Measurements from ENCODE around the gene TOX2. TPM values are rescaled to one million over a fixed set of nuclear protein-coding genes. Genes with fewer than 3 reads are reported as not detected.

TOX2 gene
- total RNA-seq, 1 donor from 2014 or later = 0.16 TPM

- Histone ChIP-seq H3K4me1 (ENCODE audit: insufficient read depth, low read length) (peaks cover 26% of the 10 kb centered on the region), H3K9me3 (ENCODE audit: insufficient read depth, low read depth, low read length) (no peaks in the 10 kb centered on the region), H3K79me2 (ENCODE audit: insufficient read depth, low read length) (no peaks in the 10 kb centered on the region), H3K36me3 (ENCODE audit: insufficient read depth, low read length) (no peaks in the 10 kb centered on the region), H4K20me1 (ENCODE audit: insufficient read depth, low read length) (peaks cover 4% of the 10 kb centered on the region), H3K27me3 (ENCODE audit: insufficient read depth, low read length) (no peaks in the 10 kb centered on the region), H3K4me3 (ENCODE audit: insufficient read depth, low read depth, low read length) (no peak overlapping the region), H2AFZ (ENCODE audit: low read depth, low read length) (no peak overlapping the region), H3K4me2 (ENCODE audit: low read length) (no peak overlapping the region), H3K27ac (ENCODE audit: low read depth, low read length) (no peak overlapping the region), H3K9ac (ENCODE audit: low read length) (no peak overlapping the region)
- DNase-seq (ENCODE audit: low read depth) (no peak), FAIRE-seq (no peak)
- H3K36me3 Mint-ChIP-seq (ENCODE audit: low read depth, unreplicated experiment) = no peaks in the 10 kb centered on the region
- peaks cover 53% of the 10 kb centered on the region for H3K27me3 Mint-ChIP-seq (ENCODE audit: low read depth, unreplicated experiment)
- TF ChIP-seq EZH2 (IDR thresholded peaks at IDR 0.05; ENCODE audit: insufficient read depth, low read length) = no peak
- H3K27ac Mint-ChIP-seq (ENCODE audit: unreplicated experiment) = peak overlapping the region; percentile 30
- H3K9me3 Mint-ChIP-seq (ENCODE audit: unreplicated experiment) = no peaks in the 10 kb centered on the region
- no peak overlapping the region for H3K4me3 Mint-ChIP-seq (ENCODE audit: unreplicated experiment)
- peaks cover 17% of the 10 kb centered on the region for H3K4me1 Mint-ChIP-seq (ENCODE audit: low read depth, unreplicated experiment)
Observed at GRCh38 chr20:43945391-43946205, 30.9 kb downstream of the TOX2 start.

GRCh38 chr20:43946206-43946491 lies 31.5 kb downstream of the TOX2 start:
- H3K27me3 ChIP-seq (ENCODE audit: insufficient read depth, low read length) = no peaks in the 10 kb centered on the region
- no peaks in the 10 kb centered on the region for H3K9me3 Mint-ChIP-seq (ENCODE audit: unreplicated experiment)
- no peaks in the 10 kb centered on the region for H3K9me3 ChIP-seq (ENCODE audit: insufficient read depth, low read depth, low read length)
- H3K4me1 Mint-ChIP-seq (ENCODE audit: low read depth, unreplicated experiment) = peaks cover 17% of the 10 kb centered on the region
- H2AFZ ChIP-seq (ENCODE audit: low read depth, low read length) = no peak overlapping the region
- FAIRE-seq (no peak), DNase-seq (ENCODE audit: low read depth) (no peak)
- H3K27me3 Mint-ChIP-seq (ENCODE audit: low read depth, unreplicated experiment) = peaks cover 52% of the 10 kb centered on the region
- no peaks in the 10 kb centered on the region for H3K36me3 ChIP-seq (ENCODE audit: insufficient read depth, low read length)
- H4K20me1 ChIP-seq (ENCODE audit: insufficient read depth, low read length) = peaks cover 4% of the 10 kb centered on the region
- no peak overlapping the region for H3K4me2 ChIP-seq (ENCODE audit: low read length)
- H3K4me1 ChIP-seq (ENCODE audit: insufficient read depth, low read length) = peaks cover 26% of the 10 kb centered on the region
- no peak overlapping the region for H3K27ac Mint-ChIP-seq (ENCODE audit: unreplicated experiment)
- no peak for TF ChIP-seq CTCF (IDR thresholded peaks at IDR 0.05; ENCODE audit: insufficient read depth, low read depth, low read length)
- no peaks in the 10 kb centered on the region for H3K79me2 ChIP-seq (ENCODE audit: insufficient read depth, low read length)
- no peaks in the 10 kb centered on the region for H3K36me3 Mint-ChIP-seq (ENCODE audit: low read depth, unreplicated experiment)
- H3K9ac ChIP-seq (ENCODE audit: low read length) = no peak overlapping the region
- H3K27ac ChIP-seq (ENCODE audit: low read depth, low read length) = no peak overlapping the region
- no peak overlapping the region for H3K4me3 ChIP-seq (ENCODE audit: insufficient read depth, low read depth, low read length)
- H3K4me3 Mint-ChIP-seq (ENCODE audit: unreplicated experiment) = no peak overlapping the region

- Histone ChIP-seq H3K4me2 (ENCODE audit: low read length) (no peak overlapping the region), H3K9me3 (ENCODE audit: insufficient read depth, low read depth, low read length) (no peaks in the 10 kb centered on the region), H3K79me2 (ENCODE audit: insufficient read depth, low read length) (no peaks in the 10 kb centered on the region), H3K27ac (ENCODE audit: low read depth, low read length) (no peak overlapping the region), H3K4me1 (ENCODE audit: insufficient read depth, low read length) (peaks cover 23% of the 10 kb centered on the region), H2AFZ (ENCODE audit: low read depth, low read length) (no peak overlapping the region), H3K9ac (ENCODE audit: low read length) (no peak overlapping the region), H3K36me3 (ENCODE audit: insufficient read depth, low read length) (no peaks in the 10 kb centered on the region), H3K27me3 (ENCODE audit: insufficient read depth, low read length) (no peaks in the 10 kb centered on the region), H3K4me3 (ENCODE audit: insufficient read depth, low read depth, low read length) (no peak overlapping the region), H4K20me1 (ENCODE audit: insufficient read depth, low read length) (peaks cover 4% of the 10 kb centered on the region)
- H3K4me3 Mint-ChIP-seq (ENCODE audit: unreplicated experiment) = no peak overlapping the region
- H3K27me3 Mint-ChIP-seq (ENCODE audit: low read depth, unreplicated experiment) = peaks cover 50% of the 10 kb centered on the region
- TF ChIP-seq CTCF (IDR thresholded peaks at IDR 0.05; ENCODE audit: insufficient read depth, low read depth, low read length) (no peak), EZH2 (IDR thresholded peaks at IDR 0.05; ENCODE audit: insufficient read depth, low read length) (no peak)
- DNase-seq (ENCODE audit: low read depth) (no peak), FAIRE-seq (no peak)
- no peaks in the 10 kb centered on the region for H3K9me3 Mint-ChIP-seq (ENCODE audit: unreplicated experiment)
- no peak overlapping the region for H3K27ac Mint-ChIP-seq (ENCODE audit: unreplicated experiment)
- no peaks in the 10 kb centered on the region for H3K36me3 Mint-ChIP-seq (ENCODE audit: low read depth, unreplicated experiment)
- peaks cover 17% of the 10 kb centered on the region for H3K4me1 Mint-ChIP-seq (ENCODE audit: low read depth, unreplicated experiment)
Observed at GRCh38 chr20:43946659-43947315, 32.1 kb downstream of the TOX2 start.
